ENCODE results near the gene ABCA4. TPM values are rescaled to one million over a fixed set of nuclear protein-coding genes. Genes with fewer than 3 reads are reported as not detected.

The ABCA4 gene
- polyA plus RNA-seq, 1 donor from 2014 or later: not detected

- H3K36me3 Mint-ChIP-seq: peaks cover 3% of the 10 kb centered on the region
- H3K27ac Mint-ChIP-seq: no peak overlapping the region
- no peaks in the 10 kb centered on the region for H3K4me1 Mint-ChIP-seq
- peaks cover 4% of the 10 kb centered on the region for H3K27me3 Mint-ChIP-seq
- no peaks in the 10 kb centered on the region for H3K9me3 Mint-ChIP-seq
- H3K4me3 Mint-ChIP-seq: no peak overlapping the region
These were observed 143.4 kb downstream of the ABCA4 start for GRCh38 chr1:93977598-93977945.

GRCh38 chr1:93976711-93977597 lies 144.0 kb downstream of the ABCA4 start:
- no peaks in the 10 kb centered on the region for H3K4me1 Mint-ChIP-seq
- peaks cover 3% of the 10 kb centered on the region for H3K36me3 Mint-ChIP-seq
- no peaks in the 10 kb centered on the region for H3K9me3 Mint-ChIP-seq
- peaks cover 4% of the 10 kb centered on the region for H3K27me3 Mint-ChIP-seq
- no peak overlapping the region for H3K4me3 Mint-ChIP-seq
- H3K27ac Mint-ChIP-seq: no peak overlapping the region

- Mint-ChIP-seq H3K36me3 (peaks cover 3% of the 10 kb centered on the region), H3K27me3 (peaks cover 4% of the 10 kb centered on the region), H3K4me1 (no peaks in the 10 kb centered on the region), H3K27ac (no peak overlapping the region), H3K9me3 (no peaks in the 10 kb centered on the region), H3K4me3 (no peak overlapping the region)
These were observed 144.7 kb downstream of the ABCA4 start for GRCh38 chr1:93976291-93976690.

- H3K27ac Mint-ChIP-seq: no peak overlapping the region
- peaks cover 5% of the 10 kb centered on the region for H3K36me3 Mint-ChIP-seq
- H3K27me3 Mint-ChIP-seq: peaks cover 4% of the 10 kb centered on the region
- H3K9me3 Mint-ChIP-seq: no peaks in the 10 kb centered on the region
- no peaks in the 10 kb centered on the region for H3K4me1 Mint-ChIP-seq
- H3K4me3 Mint-ChIP-seq: no peak overlapping the region
These were observed 148.6 kb downstream of the ABCA4 start for GRCh38 chr1:93972341-93972740.

GRCh38 chr1:93969887-93970286 lies 151.1 kb downstream of the ABCA4 start:
- H3K27me3 Mint-ChIP-seq: peaks cover 4% of the 10 kb centered on the region
- no peak overlapping the region for H3K27ac Mint-ChIP-seq
- peaks cover 5% of the 10 kb centered on the region for H3K36me3 Mint-ChIP-seq
- no peaks in the 10 kb centered on the region for H3K9me3 Mint-ChIP-seq
- no peak overlapping the region for H3K4me3 Mint-ChIP-seq
- no peaks in the 10 kb centered on the region for H3K4me1 Mint-ChIP-seq

GRCh38 chr1:93969371-93969770 lies 151.6 kb downstream of the ABCA4 start:
- Mint-ChIP-seq H3K4me3 (no peak overlapping the region), H3K9me3 (no peaks in the 10 kb centered on the region), H3K36me3 (peaks cover 5% of the 10 kb centered on the region), H3K4me1 (no peaks in the 10 kb centered on the region), H3K27ac (no peak overlapping the region), H3K27me3 (peaks cover 4% of the 10 kb centered on the region)

- H3K27me3 Mint-ChIP-seq: peaks cover 6% of the 10 kb centered on the region
- peaks cover 2% of the 10 kb centered on the region for H3K36me3 Mint-ChIP-seq
- no peak overlapping the region for H3K4me3 Mint-ChIP-seq
- peaks cover 0 to 2% (median 0%) of the 10 kb centered on the region in 3 donors for H3K4me1 Mint-ChIP-seq
- no peaks in the 10 kb centered on the region for H3K9me3 Mint-ChIP-seq
- H3K27ac Mint-ChIP-seq: no peak overlapping the region
These were observed 153.6 kb downstream of the ABCA4 start for GRCh38 chr1:93967306-93967705.

GRCh38 chr1:93965888-93966287 lies 155.1 kb downstream of the ABCA4 start:
- H3K4me1 Mint-ChIP-seq: peaks cover 0 to 2% (median 0%) of the 10 kb centered on the region in 3 donors

GRCh38 chr1:93965256-93965655 lies 155.7 kb downstream of the ABCA4 start:
- peaks cover 2% of the 10 kb centered on the region for H3K36me3 Mint-ChIP-seq
- no peaks in the 10 kb centered on the region for H3K9me3 Mint-ChIP-seq
- peaks cover 0 to 2% (median 0%) of the 10 kb centered on the region in 3 donors for H3K4me1 Mint-ChIP-seq
- peaks cover 6% of the 10 kb centered on the region for H3K27me3 Mint-ChIP-seq
- peak overlapping the region in 1 of 3 donors; percentile 55 for H3K27ac Mint-ChIP-seq
- no peak overlapping the region for H3K4me3 Mint-ChIP-seq

More at GRCh38 chr1:93965888-93966287, 155.1 kb downstream of the ABCA4 start:
- Mint-ChIP-seq H3K27me3 (peaks cover 6% of the 10 kb centered on the region), H3K27ac (no peak overlapping the region), H3K36me3 (peaks cover 2% of the 10 kb centered on the region), H3K9me3 (no peaks in the 10 kb centered on the region), H3K4me3 (no peak overlapping the region)

- H3K36me3 Mint-ChIP-seq: peaks cover 2% of the 10 kb centered on the region
- no peak overlapping the region for H3K4me3 Mint-ChIP-seq
These were observed 156.2 kb downstream of the ABCA4 start for GRCh38 chr1:93964777-93965200.

GRCh38 chr1:93964096-93964776 lies 156.7 kb downstream of the ABCA4 start:
- Mint-ChIP-seq H3K9me3 (no peaks in the 10 kb centered on the region), H3K4me3 (no peak overlapping the region), H3K27ac (peak overlapping the region in 1 of 3 donors; percentile 40), H3K27me3 (peaks cover 4% of the 10 kb centered on the region), H3K4me1 (peaks cover 0 to 2% (median 0%) of the 10 kb centered on the region in 3 donors), H3K36me3 (peaks cover 2% of the 10 kb centered on the region)

More at GRCh38 chr1:93964777-93965200, 156.2 kb downstream of the ABCA4 start:
- peaks cover 3% of the 10 kb centered on the region for H3K27me3 Mint-ChIP-seq
- H3K27ac Mint-ChIP-seq: peak overlapping the region in 1 of 3 donors; percentile 55
- peaks cover 0 to 2% (median 0%) of the 10 kb centered on the region in 3 donors for H3K4me1 Mint-ChIP-seq
- H3K9me3 Mint-ChIP-seq: no peaks in the 10 kb centered on the region

GRCh38 chr1:93963585-93963984 lies 157.4 kb downstream of the ABCA4 start:
- peaks cover 5% of the 10 kb centered on the region for H3K27me3 Mint-ChIP-seq
- peaks cover 0 to 2% (median 0%) of the 10 kb centered on the region in 3 donors for H3K4me1 Mint-ChIP-seq
- H3K36me3 Mint-ChIP-seq: peaks cover 2% of the 10 kb centered on the region
- no peak overlapping the region for H3K4me3 Mint-ChIP-seq
- H3K9me3 Mint-ChIP-seq: no peaks in the 10 kb centered on the region
- no peak overlapping the region for H3K27ac Mint-ChIP-seq

- Mint-ChIP-seq H3K27me3 (peaks cover 7% of the 10 kb centered on the region), H3K9me3 (peaks cover 4 to 8% (median 8%) of the 10 kb centered on the region in 3 donors), H3K4me3 (no peak overlapping the region), H3K27ac (no peak overlapping the region), H3K36me3 (peaks cover 4% of the 10 kb centered on the region), H3K4me1 (peaks cover 0 to 2% (median 0%) of the 10 kb centered on the region in 3 donors)
These were observed 159.0 kb downstream of the ABCA4 start for GRCh38 chr1:93961906-93962305.

- H3K4me3 Mint-ChIP-seq: no peak overlapping the region
- H3K4me1 Mint-ChIP-seq: peaks cover 0 to 2% (median 0%) of the 10 kb centered on the region in 3 donors
- peaks cover 7 to 12% (median 8%) of the 10 kb centered on the region in 3 donors for H3K9me3 Mint-ChIP-seq
- H3K27me3 Mint-ChIP-seq: peaks cover 7% of the 10 kb centered on the region
- H3K27ac Mint-ChIP-seq: no peak overlapping the region
- H3K36me3 Mint-ChIP-seq: peaks cover 4% of the 10 kb centered on the region
These were observed 159.5 kb downstream of the ABCA4 start for GRCh38 chr1:93961443-93961842.

- Mint-ChIP-seq H3K4me1 (peaks cover 0 to 2% (median 0%) of the 10 kb centered on the region in 3 donors), H3K36me3 (peaks cover 8% of the 10 kb centered on the region), H3K27me3 (peaks cover 7% of the 10 kb centered on the region), H3K4me3 (no peak overlapping the region), H3K27ac (no peak overlapping the region), H3K9me3 (peaks cover 14 to 16% (median 15%) of the 10 kb centered on the region in 3 donors)
These were observed 160.3 kb downstream of the ABCA4 start for GRCh38 chr1:93960641-93961147.

Data from IgD-negative memory B cell (primary cell).